Activated naive CD4-positive, alpha-beta T cell treated with Interleukin-2 at 50 U/mL for 16 hours (primary cell): ENCODE data around the gene GLRB.
"Not testable (repeated sequence)": the region's sequence is repeated elsewhere in the genome, so short reads cannot be mapped to it uniquely, and the experiment has no call there.

Source experiments
- DNase-seq: peaks from one replicate; pipeline ENCODE4 v3.0.0-alpha.2; 2020

The GLRB gene

DNA sequence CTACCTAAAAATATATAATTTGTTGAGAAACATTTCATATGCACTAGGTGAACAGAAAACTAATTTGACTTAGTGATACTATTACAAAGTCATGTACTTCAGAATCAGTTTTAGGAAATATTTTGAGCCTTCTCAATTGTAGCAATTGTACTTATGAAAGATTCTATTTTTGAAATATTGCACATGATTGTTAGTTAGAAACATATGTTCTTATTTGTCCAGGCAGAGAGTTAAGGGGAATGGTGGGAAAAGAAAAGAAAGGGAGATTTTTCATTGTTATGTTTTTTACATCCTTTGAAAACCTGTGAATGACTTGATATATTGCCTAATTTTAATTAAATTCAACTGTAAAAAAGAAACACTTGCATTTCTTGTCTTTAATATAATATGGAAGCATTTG, 66.0 kb downstream of the GLRB start:
- no peak for DNase-seq

DNA sequence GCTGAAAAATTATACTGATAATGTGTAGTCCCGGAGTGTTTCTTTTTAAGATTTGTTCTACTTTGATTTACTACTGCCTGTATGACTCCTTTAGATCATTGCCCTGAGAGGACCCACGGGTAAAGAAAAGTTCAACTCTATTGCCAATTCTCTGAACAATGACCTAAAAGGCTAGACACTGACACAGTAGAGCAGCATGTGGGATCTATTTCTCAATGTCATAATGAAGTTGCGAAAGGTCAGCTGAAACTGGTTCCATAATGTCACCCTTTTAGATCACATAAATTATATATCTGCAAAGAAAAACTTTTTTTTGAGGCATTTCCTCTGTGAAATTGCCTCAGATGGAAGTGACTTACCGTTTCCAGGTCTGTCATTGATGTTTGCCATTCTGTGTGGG, 67.4 kb downstream of the GLRB start:
- DNase-seq = no peak

DNA sequence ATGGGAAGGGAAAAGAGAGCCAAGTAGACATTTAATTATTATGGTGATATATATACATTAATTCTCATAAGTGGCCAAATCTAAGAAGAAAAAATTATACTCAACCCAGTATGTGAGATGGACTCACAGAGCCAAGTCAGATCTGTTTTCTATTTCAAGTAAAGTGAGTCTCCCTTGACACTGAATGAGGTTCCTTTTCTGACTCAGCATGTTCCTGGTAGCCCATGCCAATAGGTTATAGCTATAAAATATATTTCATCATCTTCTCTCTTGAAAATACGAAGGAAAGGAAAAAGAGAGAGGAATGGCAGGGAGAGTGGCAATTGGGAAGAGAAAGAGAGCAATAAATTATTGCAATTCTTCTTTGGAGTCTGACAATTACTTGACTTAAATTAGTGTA, 75.8 kb downstream of the GLRB start:
- DNase-seq = no peak

DNA sequence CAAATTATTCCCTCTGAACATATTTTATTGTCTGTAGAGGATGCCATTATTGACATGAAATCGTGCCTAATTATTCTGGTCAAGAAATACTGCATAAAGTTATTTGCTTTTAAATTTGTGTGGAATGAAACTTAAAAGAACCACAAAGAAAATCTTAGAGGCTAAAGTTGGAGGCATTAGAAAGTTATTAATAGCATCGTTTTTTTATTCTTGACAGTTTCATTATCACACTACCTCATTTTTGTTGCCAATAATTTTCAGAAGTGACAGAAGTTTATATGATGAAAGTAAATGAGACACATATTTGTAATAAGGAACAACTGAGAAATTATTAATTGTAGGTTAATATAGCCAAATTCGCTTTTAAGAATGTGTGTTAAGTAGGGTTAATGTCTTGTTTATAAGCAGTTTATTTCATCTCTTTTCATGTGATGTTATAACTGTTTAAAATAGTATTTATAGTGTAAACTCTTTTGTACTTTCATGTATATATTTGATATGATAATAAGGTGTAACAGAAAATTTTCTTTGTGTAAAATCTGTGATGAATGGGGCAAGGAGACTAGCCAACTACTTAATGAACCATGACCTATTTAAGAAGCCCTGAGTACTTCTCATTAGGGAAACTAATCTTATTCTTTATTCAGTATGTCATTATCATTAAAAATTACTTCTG, 90.1 kb downstream of the GLRB start:
- DNase-seq = no peak

GRCh38 chr4:157170321-157170720, 94.4 kb downstream of the GLRB start:
- DNase-seq = no peak

DNA sequence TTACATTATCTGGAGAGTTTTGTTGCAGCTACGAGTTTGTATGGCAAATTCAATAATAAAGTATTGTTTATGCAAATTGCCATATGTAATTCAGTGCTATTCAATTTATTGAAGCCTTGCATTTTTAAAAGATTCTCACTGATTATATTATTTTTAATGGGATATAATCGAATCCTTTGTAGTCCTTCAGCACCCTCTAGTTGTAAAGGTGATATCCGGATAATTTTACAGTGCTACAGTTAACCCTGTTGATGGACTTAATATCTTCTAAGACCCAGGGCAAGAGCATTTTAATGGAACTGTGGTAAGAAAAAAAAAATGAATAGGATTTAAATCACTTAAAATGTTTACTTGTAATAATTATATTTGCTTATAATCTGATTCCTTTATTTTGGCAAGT, 96.1 kb downstream of the GLRB start:
- DNase-seq = no peak

DNA sequence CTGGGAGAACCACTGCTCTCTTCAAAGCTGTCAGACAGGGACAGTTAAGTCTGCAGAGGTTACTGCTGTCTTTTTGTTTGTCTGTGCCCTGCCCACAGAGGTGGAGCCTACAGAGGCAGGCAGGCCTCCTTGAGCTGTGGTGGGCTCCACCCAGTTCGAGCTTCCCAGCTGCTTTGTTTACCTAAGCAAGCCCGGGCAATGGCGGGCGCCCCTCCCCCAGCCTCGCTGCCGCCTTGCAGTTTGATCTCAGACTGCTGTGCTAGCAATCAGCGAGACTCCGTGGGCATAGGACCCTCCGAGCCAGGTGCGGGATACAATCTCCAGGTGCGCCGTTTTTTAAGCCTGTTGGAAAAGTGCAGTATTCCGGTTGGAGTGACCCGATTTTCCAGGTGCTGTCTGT, 104.3 kb downstream of the GLRB start:
- not testable (repeated sequence) for DNase-seq

DNA sequence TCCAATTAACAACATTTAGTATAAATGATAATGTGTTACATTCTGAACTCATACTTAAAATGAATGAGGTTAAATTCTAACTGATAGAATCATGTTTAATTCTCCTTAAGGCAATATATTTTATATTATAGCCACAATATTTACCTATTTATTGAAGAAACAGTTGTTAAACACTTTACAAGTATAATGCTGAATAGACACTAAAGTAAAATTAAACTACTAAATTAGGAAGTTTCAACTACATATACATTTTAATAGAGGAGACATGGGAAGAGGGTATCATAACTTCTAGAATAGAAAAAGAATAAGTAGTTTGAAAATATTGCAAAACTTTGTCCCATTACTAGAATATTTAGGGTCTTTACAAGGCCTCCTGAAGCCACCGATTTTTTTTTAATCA, 108.3 kb downstream of the GLRB start:
- DNase-seq = no peak

- DNase-seq = no peak
Observed at GRCh38 chr4:157185363-157185762, 109.4 kb downstream of the GLRB start.

GRCh38 chr4:157195374-157195773, 119.4 kb downstream of the GLRB start:
- no peak for DNase-seq

GRCh38 chr4:157196046-157196445, 120.1 kb downstream of the GLRB start:
- DNase-seq = no peak

DNA sequence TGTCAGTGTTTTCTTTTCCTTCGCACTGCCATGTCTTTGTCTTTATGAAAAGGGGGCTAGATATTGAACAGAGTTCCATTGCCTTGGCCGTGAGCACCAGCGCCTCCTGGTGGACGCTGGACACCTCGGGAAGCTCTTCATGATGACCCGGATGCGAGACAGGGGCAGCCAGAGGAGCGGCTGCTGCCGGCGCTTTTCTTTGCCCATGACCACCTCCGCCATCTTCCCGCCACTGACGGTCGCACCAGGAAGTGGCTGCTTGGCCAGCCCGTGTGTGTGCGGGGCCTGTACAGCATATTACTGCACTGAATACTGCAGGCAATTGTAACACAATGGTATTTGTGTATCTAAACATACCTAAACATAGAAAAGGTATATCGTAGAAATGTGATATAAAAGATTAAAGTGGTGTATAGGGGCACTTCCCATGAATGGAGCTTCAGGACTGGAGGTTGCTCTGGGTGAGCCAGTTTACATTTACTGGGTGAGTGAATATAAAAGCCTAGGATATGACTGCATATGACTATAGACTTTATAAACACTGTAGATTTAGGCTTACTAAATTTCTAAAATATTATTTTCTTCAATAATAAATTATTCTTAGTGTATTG, 128.8 kb downstream of the GLRB start:
- DNase-seq = no peak

GRCh38 chr4:157217708-157218107, 141.8 kb downstream of the GLRB start:
- DNase-seq = no peak

DNA sequence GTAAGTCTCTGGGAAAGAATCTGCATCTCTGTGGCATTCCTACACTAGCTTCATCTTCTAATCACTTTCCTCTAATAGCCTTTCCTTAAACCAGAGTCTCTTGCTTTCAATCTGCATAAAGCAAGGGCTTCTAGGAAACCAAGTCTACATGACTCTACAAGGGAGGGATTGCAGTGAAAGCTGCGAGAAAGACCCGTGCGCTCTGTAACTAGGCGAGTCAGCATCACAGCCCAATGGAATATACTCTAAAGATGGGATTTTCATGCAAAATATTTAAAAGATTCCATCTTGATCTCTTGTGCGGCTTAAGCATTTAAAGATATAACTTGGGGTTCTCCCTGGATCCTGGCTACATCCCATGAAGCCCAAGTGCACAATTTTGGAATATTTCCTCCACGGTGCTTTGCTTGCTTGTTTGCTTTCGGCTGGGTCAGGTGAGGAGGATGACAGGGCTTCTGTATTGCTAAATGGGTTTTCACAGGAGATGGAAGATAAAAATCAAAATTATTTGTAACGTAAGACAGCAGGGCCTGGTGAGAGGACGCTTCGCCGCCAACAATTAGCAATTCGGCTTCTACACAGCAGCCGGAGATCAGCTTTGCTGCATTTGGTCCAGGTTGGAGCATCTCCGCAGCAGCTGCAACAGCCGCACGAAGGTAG, 143.9 kb downstream of the GLRB start:
- DNase-seq = no peak

- no peak for DNase-seq
Observed at GRCh38 chr4:157220371-157220881, 144.5 kb downstream of the GLRB start, which contains the start of gene GRIA2. TSS of gene GRIA2 (plus strand) at chr4:157220728. CDS start at chr4:157221043, 315 bp downstream.

DNA sequence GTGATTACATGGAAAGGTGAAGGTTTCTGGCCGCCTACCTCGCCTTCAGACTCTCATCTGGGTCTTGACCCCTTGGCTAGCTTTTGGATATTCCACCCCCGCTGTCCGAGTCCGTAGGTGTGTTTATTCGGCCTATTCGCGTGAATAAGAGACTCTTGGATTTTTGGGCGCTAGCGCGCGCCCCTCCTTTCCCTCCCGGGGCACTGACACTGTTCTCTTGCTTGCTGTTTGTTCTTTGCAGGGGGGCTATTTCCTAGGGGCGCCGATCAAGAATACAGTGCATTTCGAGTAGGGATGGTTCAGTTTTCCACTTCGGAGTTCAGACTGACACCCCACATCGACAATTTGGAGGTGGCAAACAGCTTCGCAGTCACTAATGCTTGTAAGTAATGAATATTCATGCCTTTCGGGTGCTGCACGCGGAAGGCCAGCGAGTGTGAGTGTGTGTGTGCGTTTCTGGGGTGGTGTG, 145.5 kb downstream of the GLRB start:
- DNase-seq = no peak
